Thymus (tissue), 11 donors: ENCODE results near the gene FCHO2. TPM values are rescaled to one million over a fixed set of nuclear protein-coding genes. Genes with fewer than 3 reads are reported as not detected.
A peak's percentile ranks its signal among the peaks of the same experiment; 100 is the strongest.

Experiments used
- DNase-seq, 9 donors: peaks; one replicate each; pipeline ENCODE4 v3.0.0-alpha.2; 2013; ENCODE audit warnings: low spot score in 9 of 9, low read depth in 6 of 9, missing footprints in 1 of 9
- H3K27ac ChIP-seq, 2 donors: one replicate each; pipeline ENCODE4 v1.5.1; 2013; ENCODE audit warnings: control low read depth in 1 of 2, low read depth in 1 of 2, low read length in 1 of 2, mild to moderate bottlenecking in 1 of 2, moderate library complexity in 1 of 2
- H3K27me3 ChIP-seq, 2 donors: one replicate each; pipeline ENCODE4 v1.5.1; 2013; ENCODE audit warnings: low read length in 1 of 2; ENCODE audit not compliant: control insufficient read depth in 2 of 2, insufficient read depth in 1 of 2
- H3K36me3 ChIP-seq, 2 donors: one replicate each; pipeline ENCODE4 v1.5.1; 2013; ENCODE audit warnings: low read length in 1 of 2, mild to moderate bottlenecking in 1 of 2, moderate library complexity in 1 of 2; ENCODE audit not compliant: control insufficient read depth in 2 of 2, insufficient read depth in 2 of 2
- H3K4me1 ChIP-seq, 2 donors: one replicate each; pipeline ENCODE4 v1.5.1; 2013; ENCODE audit warnings: low read length in 2 of 2; ENCODE audit not compliant: control insufficient read depth in 2 of 2, insufficient read depth in 2 of 2
- H3K4me3 ChIP-seq, 2 donors: one replicate each; pipeline ENCODE4 v1.5.1; 2013; ENCODE audit warnings: low read length in 2 of 2, control low read depth in 1 of 2, mild to moderate bottlenecking in 1 of 2
- H3K9me3 ChIP-seq, 2 donors: one replicate each; pipeline ENCODE4 v1.5.1; 2013; ENCODE audit warnings: low read length in 1 of 2, mild to moderate bottlenecking in 1 of 2; ENCODE audit not compliant: control insufficient read depth in 2 of 2, insufficient read depth in 1 of 2
- WGBS: extraction: QIAGEN DNeasy Blood & Tissue Kit; methylation state at CpG from one replicate; pipeline ENCODE4 v1.1.7; 2013; 5-methylcytosine and 5-hydroxymethylcytosine counted together
- polyA plus RNA-seq: library from polyadenylated mRNA; stranded (reverse); fragments of 200-250 nt; gene quantifications from one replicate; pipeline ENCODE4 v1.2.3, GENCODE V29; 2013
- total RNA-seq: library from RNA; stranded (reverse); fragments of 120-200 nt; gene quantifications from one replicate; pipeline ENCODE4 v1.2.4, GENCODE V29; 2013
- donor health status: healthy.

FCHO2 gene
- total and polyA plus RNA-seq, 2 donors = 7.7 to 17.8 TPM

DNA sequence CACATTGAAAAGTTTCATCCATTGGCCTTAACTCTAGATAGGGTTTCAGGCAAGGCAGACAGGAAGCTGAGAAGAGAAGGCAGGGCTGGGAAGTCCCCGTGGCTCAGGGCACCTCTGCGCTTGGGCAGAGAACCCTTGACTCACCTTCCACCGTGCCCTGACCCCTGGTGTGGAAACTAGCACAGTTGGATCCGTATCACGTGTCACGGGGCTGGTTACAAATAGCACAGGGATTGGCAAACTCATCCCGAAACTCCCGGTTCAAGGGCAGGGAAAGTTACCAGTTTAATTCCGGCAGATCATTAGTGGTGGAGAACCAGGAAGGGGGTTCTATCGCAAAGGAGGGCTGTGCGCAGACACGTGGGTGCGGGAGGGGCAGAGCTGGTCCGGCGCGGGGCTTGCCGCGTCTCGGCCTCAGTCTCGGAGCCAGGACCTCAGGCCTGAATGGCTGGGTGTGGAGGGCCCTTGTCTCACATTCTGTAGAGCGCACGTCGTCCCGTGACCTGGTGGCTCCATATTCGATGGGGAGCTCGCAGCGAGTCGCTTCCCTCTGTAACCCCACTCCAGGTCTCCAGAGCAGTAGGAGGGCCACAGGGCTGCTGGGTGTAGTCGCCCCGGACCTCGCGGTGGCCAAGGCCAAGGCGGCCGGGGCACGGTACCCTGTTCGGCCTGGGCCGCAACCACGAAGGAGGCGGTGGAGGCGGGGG, 163.8 kb downstream of the FCHO2 start:
- no peaks in the 10 kb centered on the region for H3K36me3 ChIP-seq
- H3K4me1 ChIP-seq = no peaks in the 10 kb centered on the region
- H3K27ac ChIP-seq = no peak overlapping the region
- peaks cover 26 to 69% of the 10 kb centered on the region in 2 donors for H3K27me3 ChIP-seq
- no peaks in the 10 kb centered on the region for H3K9me3 ChIP-seq
- no peak overlapping the region for H3K4me3 ChIP-seq
- no peak for DNase-seq
- 17% methylated on average over 40 of the region's 40 CpGs for WGBS

DNA sequence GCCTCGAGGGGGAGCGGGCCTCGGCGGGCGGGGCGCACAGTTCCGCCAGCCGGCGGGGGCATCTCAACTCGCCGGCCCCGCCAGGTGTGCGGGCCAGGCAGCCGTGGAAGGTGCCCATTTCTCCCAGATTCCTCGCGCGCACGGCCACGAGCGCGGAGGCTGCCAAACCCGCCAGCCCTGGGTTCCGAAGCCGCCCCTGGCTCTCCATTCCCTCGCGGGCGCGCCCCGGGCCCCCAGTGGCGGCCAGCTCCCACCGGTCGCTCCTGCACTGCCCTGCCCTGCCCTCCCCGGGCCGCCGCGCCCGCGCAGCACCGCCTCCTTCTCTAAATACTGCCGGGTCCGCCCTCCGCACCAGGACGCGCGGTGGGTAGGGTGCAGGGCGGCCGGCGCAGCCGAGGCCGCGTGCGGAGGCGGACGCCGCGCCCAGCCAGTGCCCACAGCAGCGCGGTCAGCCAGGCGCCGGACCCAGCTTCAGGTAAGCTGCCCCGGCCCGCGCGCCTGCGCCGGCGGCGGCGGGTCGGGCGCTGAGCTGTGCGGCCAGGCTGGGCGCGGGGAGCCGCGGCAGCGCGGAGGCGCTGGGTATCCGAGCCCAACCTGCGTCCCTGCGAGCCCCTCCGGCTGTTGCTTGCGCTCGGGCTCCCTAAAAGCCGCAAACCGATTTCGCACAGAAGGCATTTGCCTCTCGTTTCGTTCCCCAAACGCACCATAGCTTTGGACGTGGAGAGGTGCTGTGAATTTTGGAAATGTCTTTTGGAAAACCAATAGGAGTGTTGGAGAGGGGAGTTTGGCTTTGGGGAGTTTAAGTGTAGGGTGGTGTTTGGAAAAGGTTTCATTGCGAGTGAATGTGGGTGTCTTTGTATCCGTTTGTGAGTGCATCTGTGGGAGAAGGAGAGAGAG, 164.6 kb downstream of the FCHO2 start, which contains the start of gene TMEM171:
Gene TMEM171 (plus strand): TSS at position 354 of the 897 bp plus-strand sequence. CDS start 2,799 bp downstream, outside the sequence.
- DNase-seq = no peak
- Histone ChIP-seq H3K9me3 (no peaks in the 10 kb centered on the region), H3K4me3 (peak within 1 kb of the TSS in 1 of 2 donors; percentile 11), H3K27ac (no peak within 1 kb of the TSS), H3K27me3 (peaks cover 26 to 70% of the 10 kb centered on the region in 2 donors), H3K36me3 (no peaks in the 10 kb centered on the region), H3K4me1 (no peaks in the 10 kb centered on the region)
- 2% methylated on average over 94 of the region's 94 CpGs for WGBS

DNA sequence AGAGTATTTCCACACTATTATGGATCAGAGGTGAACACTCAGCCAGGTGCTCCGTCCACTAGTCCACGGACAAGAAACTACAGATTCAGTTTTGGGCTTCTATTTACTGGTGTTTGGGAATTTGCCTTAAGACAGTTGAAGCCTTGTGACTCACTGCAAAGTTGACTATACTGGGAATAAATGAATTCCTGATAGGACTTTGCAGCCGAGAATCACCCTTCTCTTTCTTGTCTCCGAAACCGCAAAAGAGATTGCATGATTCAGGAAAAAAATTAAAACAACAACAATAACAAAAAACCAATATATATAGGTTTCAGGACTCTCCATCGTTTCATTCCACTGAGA, 165.2 kb downstream of the FCHO2 start:
- DNase-seq = no peak
- H3K4me3 ChIP-seq = no peak overlapping the region
- no peak overlapping the region for H3K27ac ChIP-seq
- 40% methylated on average over 6 of the region's 6 CpGs for WGBS
- peaks cover 26 to 73% of the 10 kb centered on the region in 2 donors for H3K27me3 ChIP-seq
- H3K36me3 ChIP-seq = no peaks in the 10 kb centered on the region
- H3K4me1 ChIP-seq = no peaks in the 10 kb centered on the region
- H3K9me3 ChIP-seq = no peaks in the 10 kb centered on the region

DNA sequence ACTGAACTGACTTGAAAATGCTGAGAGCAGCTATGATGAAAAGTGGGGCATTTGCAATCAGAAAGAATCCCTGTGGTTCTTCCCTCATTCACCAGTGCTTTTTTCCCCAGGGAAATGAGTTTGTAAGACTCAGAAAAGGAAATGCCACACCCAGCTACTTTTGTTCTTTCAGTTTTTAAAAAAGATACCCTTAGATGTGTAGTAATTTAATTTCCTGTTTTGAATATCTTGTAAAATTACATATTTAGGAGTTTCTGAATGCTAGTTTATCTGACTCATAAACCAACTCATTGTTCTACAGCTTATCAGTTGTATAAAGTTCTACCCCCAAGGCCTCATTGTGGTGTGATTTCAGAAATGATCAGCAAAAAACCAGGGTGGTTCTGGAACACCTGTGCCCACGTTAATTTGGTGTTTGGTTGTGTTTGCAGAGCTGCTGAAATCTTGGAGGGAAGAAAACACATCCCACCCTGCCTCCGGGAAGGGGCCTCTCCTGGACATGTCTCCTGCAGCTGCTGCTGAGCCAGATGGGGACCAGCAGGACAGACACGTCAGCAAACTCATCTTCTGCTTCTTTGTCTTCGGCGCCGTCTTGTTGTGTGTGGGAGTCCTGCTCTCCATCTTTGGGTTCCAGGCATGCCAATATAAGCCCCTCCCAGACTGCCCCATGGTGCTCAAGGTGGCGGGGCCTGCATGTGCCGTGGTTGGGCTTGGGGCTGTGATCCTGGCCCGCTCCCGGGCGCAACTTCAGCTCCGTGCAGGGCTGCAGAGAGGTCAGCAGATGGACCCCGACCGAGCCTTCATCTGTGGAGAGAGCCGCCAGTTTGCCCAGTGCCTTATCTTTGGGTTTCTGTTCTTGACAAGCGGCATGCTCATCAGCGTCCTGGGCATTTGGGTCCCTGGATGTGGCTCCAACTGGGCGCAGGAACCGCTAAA, 167.3 kb downstream of the FCHO2 start:
- DNase-seq = no peak
- no peak overlapping the region for H3K4me3 ChIP-seq
- no peak overlapping the region for H3K27ac ChIP-seq
- H3K36me3 ChIP-seq = no peaks in the 10 kb centered on the region
- no peaks in the 10 kb centered on the region for H3K9me3 ChIP-seq
- WGBS = 85% methylated on average over 19 of the region's 19 CpGs
- no peaks in the 10 kb centered on the region for H3K4me1 ChIP-seq
- H3K27me3 ChIP-seq = peaks cover 26 to 61% of the 10 kb centered on the region in 2 donors

DNA sequence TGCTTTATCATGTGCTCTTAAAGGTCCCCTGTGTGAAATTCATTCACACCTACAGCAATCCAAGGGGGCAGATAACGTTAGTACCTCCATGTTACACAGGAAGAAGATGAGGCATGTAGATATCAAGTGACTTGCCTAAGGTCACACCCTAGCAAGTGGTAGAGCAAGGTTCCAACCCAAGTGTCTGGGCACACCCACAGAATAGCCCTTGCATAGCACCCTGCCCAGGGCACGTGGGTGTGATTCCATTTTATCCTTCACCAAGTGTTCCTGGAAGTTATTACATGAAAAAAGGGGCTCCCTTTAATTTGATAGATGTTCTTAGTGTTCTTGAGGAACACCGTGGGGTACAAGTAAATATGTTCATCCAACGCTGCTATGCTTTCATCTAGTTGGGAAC, 169.4 kb downstream of the FCHO2 start:
- Histone ChIP-seq H3K27me3 (peaks cover 13 to 45% of the 10 kb centered on the region in 2 donors), H3K4me1 (no peaks in the 10 kb centered on the region), H3K27ac (no peak overlapping the region), H3K4me3 (no peak overlapping the region), H3K36me3 (no peaks in the 10 kb centered on the region), H3K9me3 (no peaks in the 10 kb centered on the region)
- WGBS = 85% methylated on average over 4 of the region's 4 CpGs
- DNase-seq = no peak

DNA sequence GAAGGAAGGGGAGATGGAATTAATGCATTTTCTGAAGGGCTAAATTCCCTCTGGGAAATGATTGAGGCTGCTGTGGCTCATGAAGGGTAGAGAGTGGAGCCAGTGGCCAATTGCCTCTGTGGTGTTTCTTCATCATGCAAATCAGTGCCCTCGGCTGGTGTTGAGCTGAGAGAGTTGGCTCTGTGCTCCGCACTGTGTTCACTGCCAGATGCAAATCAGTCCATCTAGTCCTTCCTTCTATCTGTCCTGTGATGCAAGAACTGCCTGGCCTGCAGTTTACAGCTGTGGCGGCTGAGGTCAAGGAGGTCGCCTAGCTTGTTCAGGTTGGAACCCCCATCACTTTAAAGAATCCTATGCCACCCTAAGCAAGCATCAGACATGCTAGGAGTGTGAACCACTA, 170.5 kb downstream of the FCHO2 start:
- DNase-seq = no peak
- Histone ChIP-seq H3K27ac (no peak overlapping the region), H3K36me3 (no peaks in the 10 kb centered on the region), H3K27me3 (peaks cover 2 to 37% of the 10 kb centered on the region in 2 donors), H3K9me3 (no peaks in the 10 kb centered on the region), H3K4me1 (no peaks in the 10 kb centered on the region), H3K4me3 (no peak overlapping the region)
- 96% methylated on average over 4 of the region's 4 CpGs for WGBS

DNA sequence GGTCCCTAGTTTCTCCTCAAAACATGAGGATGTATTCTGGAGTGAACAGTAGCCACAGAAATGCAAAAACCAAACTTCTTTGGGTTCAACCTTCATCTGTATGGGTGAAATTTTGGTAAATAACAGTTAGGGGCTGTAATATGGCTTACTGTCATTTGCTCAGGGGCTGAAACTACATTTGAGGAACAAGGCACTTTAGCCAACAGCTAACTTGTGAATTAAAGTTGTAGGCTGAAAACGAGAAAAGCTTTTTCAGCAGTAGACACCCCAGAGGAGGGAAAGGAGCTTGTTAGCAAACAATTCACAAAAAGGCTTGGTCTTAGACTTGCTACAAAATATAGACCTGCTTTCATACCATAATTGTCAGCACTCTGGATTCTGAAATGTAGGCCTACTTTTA, 171.1 kb downstream of the FCHO2 start:
- H3K4me3 ChIP-seq = no peak overlapping the region
- DNase-seq = no peak
- no peaks in the 10 kb centered on the region for H3K36me3 ChIP-seq
- peaks cover 0 to 31% of the 10 kb centered on the region in 2 donors for H3K27me3 ChIP-seq
- H3K9me3 ChIP-seq = no peaks in the 10 kb centered on the region
- WGBS = 72% methylated on average over 1 of the region's 1 CpG
- H3K4me1 ChIP-seq = no peaks in the 10 kb centered on the region
- H3K27ac ChIP-seq = no peak overlapping the region

DNA sequence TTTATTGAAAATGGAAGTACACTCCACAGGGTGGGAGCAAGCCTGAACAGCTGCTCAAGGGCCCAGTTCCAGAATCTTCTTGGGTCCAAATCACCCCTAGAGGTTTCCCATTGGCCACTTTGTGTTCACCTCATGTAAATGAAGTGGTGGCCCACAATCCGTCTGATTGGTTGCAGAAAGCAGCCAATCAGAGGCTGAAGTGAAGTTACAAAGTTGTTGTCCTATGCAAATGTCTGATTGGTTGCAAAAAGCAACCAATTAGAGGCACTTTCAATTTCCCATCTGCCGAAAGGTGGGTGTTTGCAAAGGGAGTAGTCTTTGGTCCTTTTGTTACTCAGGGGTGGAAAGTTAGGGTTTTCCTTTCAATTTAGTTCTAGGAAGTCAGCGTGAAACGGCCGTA, 173.3 kb downstream of the FCHO2 start:
- H3K27ac ChIP-seq = no peak overlapping the region
- no peaks in the 10 kb centered on the region for H3K9me3 ChIP-seq
- no peaks in the 10 kb centered on the region for H3K36me3 ChIP-seq
- no peak overlapping the region for H3K4me3 ChIP-seq
- H3K27me3 ChIP-seq = peaks cover 0 to 15% of the 10 kb centered on the region in 2 donors
- H3K4me1 ChIP-seq = no peaks in the 10 kb centered on the region
- no peak for DNase-seq
- 95% methylated on average over 5 of the region's 5 CpGs for WGBS
